HG02610 (cell line): Measurements from ENCODE around the gene ATP5F1D.

Source experiments
- ATAC-seq: cut with Tn5 transposase; IDR thresholded peaks from one replicate; pipeline ENCODE4 v1.9.1; 2021; ENCODE audit warnings: mild to moderate bottlenecking, moderate library complexity; ENCODE audit not compliant: unreplicated experiment

The ATP5F1D gene

DNA sequence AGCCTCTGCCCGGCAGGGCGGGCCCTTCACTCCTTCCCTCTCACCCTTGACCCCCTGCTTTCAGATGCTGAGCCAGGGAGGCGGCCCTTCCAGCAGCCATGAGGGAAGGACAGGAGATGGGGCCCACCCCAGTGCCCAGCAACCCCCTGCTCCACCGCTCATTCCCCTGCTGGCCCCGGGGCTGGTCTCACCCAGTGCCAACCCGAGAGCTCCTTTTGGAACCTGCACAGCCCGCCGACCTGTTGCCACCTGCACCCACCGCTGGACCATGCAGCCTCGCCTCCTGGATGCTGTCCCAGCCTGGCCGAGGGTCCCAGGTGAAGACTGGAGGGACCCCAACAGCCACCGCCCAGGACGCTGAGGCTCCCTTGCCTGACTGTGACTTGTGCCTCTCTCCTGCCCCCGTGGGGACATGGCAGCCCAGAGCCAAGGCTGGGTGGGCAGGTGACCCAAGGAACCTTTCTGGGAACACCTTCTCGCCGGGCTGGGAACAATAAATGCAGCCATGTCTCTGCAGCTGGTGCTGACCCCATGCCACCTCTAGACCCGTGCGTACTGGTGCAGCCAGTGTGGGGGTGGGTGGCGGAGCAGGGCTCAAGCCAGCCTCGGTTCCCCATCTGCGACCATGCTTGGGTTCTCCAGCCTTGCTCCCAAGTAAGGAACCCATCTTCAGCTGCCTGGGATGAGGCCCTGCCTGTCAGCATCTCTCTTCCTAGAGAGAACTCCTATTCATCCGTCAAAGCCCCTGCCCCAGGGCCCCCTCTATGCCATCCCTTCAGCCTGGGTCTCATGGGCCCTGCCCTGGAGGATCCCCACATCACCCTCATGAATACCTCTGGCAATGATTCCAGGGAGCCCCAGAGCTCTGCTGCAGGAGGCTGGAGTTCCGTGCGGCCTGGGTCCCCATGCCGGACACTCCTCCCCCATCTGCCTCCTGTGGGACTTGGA, 37.4 kb downstream of the ATP5F1D start:
- ATAC-seq, result no peak

DNA sequence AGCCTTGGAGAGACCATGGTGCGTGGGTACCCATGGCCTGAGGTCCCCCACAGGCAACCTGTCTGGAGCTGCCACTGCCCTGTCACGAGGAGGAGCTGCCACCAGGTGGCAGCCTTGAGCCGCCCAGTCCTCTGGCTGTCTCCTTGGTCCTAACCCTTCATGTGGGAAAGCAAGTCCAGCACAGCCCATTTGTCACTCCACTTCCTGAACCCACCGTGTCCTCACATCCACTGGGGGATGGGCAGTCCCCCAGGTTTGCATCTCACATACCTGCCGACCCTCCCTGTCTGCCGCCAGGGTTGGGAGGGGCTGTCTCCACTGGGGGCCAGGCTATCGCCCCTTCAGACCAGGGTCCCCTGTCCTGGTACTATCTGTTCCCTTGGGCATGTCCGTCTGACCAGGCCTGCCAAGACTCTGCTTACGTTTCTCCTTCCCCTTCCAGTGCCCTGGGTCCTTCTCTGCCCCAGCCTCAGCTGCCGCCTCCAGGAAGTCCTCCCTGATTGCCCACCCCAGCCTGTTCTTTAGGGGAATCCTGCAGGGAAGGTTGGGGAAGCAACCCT, 38.3 kb downstream of the ATP5F1D start:
- no peak for ATAC-seq

DNA sequence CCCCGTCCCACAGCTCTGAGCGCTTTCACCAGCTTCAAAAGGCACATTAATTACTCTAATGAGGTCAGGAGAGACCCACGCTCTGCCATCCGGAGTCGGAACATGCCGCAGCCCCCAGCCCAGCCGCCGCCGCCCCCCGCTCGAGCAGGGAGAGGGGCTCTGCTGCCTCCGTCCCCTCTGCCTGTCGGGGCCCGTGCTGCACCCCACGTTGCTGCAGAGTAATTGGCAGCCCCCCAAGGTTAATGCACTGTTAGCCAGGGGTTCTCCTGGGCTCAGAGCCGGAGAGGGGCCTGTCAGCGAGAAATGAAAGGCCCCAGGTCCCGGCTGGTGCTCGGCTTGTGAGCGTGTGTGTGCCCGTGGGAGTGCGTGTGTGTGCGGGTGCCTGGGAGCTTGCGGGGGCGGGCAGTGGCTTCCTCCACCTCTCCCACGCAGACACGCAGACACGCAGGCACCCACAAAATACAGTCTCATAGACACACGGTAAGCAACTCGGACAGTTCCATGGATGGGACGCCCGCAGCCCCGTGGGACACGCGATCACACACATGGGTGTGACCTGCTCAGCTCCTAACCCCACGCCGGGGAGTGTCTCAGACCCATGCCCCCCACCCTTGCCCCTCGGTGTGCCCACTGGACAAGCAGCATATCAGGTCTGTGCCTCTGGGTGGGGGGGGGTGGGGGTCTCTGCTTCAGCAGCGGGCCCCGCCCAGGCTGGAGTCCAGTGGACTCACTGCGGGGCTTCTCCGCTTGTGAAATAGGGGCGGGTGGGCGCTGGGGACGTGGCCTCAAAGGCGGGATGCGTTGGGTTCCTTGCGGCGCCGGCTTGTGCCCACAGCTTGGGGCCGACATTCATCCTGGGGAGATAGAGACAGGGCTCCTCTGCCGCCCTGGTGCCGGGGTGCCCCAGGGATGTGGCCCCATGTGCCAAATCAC, 39.4 kb downstream of the ATP5F1D start:
- ATAC-seq, result no peak

DNA sequence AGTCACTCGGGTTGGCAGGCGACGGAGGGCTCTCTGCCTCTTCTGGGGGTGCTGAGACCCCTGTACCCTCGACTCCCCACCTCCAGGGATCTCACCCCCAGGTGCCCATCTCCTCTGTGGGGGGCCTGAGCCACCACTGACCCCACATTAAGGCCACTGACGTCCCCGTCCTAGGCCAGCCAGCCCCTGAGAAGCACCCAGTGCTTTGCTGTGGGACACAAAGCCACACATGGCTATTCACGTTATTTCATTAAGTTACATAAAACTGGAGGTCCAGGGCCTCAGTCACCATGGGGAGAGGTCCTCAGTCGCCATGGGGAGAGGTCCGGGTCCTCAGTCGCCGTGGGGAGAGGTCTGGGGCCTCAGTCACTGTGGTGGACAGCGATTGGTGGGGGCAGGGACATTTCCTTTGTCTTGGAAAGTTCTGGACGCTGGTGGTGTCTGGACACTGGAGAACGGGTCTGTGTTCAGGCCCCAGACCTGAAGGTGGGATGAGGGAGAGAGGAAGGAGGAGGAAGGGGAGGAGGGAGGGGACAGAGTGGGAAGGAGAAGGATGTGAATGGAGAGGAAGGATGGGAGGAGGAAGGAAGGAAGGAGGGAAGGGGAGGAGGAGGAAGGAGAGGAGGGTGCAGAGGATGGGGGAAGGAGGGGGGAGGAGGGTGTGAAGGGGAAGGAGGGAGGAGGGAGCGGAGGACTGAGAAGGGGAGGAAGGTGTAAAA, 40.2 kb downstream of the ATP5F1D start:
- ATAC-seq, result no peak

DNA sequence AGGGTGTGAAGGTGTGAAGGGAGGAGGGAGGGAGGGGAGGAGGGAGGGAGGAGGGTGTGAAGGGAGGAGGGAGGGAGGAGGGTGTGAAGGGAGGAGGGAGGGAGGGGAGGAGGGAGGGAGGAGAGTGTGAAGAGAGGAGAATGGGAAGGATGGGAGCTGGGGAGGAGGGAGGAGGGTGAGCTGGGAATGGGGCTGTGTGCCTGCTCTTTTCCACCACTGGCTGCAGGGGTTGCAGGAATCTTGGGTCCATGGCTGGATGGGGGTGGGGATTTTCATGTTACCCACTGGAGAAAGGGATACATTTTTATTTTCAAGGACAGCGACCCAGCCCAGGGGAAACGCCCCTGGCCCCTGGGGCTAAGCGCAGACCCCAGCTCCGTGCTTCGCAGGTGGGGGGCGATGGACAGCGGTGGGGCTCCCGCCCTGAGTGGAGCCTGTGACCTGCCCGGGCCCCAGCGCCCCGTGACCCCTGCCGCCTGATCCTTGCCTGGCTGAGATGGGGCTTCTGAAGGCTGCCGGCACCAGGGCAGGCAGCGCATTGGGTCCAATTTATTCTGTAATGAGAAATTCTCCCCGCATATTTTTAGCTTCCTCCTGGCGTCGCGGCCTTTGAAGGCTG, 41.1 kb downstream of the ATP5F1D start:
- ATAC-seq, result no peak

DNA sequence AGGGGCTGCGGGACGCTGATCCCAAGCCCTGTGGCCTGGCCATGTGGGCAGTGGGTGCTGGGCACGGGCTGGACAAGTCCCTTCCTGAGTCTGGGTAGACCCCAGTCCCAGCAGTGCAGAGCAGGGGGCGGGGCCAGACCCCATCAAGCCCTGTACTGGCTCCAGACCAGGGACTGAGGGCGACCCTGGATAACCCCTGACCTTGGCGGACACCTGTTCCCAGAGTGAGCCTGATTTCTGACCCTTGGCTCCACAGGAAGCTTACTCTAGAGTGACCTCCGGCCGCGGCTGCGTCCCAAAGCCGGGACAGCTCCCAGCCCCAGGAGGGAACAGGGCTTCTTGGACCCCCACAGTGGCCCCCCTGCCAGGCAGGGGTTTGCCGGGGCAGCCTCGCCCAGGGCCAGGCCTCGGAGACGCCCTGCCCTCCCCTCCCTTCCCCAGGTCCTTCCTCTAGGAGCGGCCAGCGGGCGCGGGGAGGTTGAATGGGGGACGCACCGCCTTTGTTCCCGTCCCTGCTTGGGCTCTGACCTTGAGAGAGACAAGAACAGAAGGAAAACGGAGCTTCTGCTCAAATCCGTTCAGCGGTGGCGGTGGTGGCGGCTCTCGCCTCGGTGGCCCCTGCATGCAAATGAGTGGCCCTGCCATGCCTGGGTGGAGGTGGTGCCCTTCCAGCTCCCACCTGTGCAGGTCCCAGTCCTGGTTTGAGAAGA, 41.8 kb downstream of the ATP5F1D start:
- ATAC-seq, result no peak

DNA sequence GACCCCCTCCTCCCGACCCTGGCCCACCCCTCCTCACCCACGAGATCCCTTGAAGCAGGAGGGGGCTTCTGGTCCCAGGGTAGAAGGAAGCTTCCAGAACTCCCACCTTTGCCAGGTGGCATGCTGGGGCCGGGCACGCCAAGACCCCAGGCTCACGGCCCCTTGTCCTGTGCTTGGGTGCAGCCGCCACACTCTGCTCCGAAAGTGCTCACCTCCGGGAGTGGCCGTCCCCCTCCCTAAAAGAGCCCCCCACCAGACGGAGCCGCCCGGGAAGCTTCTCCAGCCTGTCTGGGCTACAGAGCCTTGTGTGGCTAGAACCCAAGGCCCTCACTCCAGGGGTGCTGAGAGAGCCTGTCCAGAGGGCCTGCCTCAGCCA, 42.4 kb downstream of the ATP5F1D start:
- ATAC-seq, result no peak

DNA sequence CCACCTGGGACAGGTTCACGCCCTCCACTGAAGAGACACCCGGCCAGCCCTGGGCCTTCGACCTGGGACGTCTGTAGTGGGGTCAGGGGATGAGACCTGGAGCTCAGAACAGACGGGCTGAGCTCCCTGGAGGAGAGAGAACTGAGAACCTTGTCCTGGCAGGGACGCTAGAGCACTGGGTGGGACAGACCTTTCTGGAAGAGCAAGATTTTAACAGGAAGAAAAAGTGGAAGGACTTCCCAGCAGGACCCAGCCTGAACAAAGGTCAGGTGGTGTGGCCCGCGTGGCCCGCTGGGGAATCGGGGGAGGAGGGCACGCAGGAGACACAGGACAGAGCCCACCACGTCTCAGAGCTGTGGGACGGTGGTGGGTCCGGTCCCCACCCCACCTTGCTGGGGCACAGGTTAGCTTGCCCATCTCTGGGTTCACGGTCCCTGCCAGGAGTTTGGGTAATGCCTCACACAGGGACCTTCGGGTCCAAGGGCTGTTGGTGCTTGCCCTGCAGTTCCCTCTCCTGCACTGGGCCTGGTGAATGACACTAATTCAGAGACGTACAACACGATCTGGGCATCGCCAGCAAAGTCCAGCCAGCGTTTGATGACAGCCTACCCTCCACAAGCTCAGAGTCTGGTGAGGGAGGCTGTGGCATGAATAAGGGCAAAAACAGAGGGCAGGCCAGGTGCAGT, 42.9 kb downstream of the ATP5F1D start:
- no peak for ATAC-seq

DNA sequence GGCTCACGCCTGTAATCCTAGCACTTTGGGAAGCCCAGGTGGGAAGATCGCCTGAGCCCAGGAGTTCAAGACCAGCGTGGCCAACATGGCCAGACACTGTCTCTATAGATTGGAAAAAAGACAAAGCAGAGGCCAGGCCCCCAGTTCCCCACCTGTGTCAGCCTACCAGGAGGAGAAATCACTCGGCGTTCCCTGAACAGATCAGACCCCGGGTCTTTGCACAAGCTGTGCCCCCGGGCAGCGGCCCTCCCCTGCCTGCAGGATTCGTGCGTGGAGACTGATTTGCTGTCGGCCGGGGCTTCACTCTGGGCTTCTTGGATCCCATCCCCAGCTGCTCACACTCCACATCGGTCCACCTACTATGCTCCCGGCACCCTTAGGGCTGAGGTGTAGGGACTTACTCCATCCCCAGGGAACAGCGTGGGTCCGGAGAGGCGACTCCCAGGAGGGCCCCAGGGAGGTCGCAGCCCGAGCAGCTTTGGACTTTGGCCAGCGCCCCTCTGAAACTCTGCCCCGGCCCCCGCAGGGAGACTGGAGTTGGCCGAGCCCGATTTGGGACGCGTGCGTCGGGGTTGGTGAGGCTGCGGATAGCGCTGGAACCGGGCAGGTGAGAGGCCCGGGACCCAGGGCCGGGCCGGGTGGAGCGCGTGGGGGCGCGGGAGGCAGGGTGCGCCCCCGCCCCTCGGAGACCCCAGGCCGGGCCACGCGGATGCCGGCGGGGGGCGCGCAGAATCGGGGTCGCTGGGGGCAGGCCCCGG, 43.6 kb downstream of the ATP5F1D start:
- no peak for ATAC-seq

DNA sequence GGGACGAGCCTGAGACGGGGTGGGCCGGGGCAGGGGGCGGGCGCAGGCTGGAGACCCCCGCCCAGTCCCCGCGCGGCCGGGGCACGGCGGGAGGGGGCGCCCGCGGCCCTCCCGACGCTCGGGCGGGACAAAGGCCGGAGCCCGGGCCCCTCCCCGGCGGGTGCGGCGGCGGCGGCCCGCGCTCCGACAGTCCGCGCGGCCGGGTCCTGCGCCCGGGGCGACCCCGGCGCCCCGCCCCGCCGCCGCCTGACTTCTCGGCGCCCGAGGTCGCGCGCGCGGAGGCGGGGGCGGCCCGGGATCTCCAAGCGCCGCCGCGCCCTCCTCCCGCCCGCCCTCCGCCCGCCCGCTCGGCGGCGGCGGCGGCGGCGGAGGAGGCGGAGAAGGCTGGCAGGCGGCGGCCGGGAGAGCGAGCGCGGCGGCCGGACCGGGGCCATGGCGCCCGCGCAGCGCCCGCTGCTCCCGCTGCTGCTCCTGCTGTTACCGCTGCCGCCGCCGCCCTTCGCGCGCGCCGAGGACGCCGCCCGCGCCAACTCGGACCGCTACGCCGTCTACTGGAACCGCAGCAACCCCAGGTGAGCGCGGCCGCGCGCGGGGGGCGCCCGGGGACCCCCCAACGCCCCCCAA, 44.3 kb downstream of the ATP5F1D start, which contains the start of gene EFNA2:
Gene EFNA2 (plus strand): TSS at position 137 of the 624 bp plus-strand sequence. CDS start 296 bp downstream, at position 433.
- ATAC-seq, result no peak

DNA sequence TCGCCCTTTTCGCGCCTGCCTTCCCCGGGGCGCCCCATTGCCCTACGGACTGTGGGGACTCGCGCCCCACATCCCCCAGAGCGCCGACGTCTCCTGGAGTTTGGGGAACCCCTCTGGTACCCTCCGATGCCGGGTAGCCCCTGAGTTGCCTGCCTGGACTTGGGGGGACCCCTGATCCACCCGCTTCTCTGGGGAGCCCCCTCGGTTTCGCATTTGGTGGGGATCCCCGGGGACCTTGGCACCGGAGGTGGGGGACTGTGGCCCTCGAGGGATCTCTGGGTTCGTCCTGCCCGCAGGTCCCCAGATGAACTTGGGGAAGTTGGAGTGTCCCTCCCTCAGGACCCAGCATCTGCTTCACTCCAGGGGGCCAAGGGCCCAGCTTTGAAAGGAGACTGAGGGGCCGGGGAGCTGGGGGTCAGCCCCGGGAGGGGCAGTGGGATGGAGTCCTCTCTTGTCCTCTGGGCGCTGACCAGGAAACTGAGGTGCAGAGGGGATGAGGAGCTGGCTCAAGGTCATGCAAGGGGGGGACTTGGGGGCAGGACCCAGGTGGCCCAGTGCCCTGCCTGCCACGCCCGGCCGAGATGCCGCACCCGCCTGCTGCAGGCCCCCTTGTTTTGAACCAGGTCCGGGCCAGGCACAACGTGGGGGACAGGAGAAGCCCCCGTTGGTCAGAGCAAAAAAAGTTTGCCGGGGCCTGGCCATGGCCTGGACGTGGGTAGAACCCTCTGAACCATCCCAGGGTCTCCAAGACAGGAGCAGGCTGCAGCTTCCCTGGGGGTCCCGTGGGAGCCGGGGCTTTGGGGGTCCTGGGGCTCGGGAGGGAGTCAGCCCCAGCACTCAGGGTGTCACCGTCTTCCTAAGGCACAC, 45.2 kb downstream of the ATP5F1D start:
- ATAC-seq, result no peak

DNA sequence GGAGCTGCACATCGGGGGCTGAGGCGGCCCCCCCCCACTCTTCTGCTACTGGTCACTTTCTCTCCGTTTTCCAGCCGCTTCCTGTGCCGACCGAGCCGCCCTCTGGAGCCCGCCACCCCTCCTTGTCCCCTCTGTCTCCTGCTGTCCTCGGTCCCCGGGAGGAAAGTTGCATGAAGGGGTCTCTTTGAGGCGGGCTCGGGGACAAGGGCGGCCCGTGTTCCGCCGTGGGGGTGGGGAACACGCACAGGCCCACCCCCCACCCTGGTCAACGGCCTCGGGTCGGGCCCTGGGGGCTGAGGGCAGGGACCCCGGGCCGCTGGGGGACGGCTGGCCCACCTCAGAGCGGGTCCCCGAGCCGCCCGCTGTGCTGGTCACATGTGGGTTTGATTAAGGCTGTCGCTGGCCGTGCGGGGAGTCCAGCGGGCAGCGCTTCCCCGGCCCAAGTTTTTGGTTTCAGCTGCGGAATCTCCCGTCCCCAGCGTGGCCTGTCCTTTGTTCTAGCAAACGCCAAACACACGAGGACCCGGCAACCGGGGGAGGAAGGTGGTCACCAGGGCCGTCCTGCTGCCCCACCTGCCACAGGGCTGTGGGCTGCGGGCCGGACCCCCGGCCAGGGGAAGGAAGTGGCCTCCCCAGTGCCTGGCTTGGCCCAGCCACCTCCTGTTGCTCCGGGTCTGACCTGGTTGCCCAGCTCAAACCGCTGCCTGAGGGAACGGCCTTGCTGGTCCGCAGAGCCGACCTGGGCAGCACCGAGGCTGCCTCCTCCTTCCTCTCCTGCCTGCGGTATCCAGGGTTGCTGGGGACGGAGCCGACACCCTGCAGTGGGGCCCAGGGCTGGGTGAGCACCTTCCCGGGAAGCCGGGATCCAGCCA, 46.0 kb downstream of the ATP5F1D start:
- no peak for ATAC-seq

DNA sequence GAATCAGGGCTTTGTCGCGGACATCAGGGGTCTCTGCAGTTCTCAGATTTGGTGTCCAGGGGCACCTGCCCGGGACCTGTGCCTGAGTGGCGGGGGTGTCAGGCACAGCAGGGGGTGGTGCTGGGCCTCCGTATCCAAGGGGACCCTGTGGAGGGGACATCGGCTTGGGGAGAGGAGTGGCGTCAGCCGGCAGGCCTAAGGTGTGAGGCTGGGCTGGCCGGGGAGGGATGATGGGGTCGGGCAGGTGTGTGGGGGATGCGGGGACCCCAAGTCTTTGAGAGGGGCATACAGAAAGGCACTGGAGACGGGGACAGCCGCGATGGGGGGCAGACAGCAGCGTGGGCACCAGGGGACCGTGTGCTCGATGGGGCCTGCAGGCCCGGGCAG, 46.7 kb downstream of the ATP5F1D start:
- no peak for ATAC-seq

DNA sequence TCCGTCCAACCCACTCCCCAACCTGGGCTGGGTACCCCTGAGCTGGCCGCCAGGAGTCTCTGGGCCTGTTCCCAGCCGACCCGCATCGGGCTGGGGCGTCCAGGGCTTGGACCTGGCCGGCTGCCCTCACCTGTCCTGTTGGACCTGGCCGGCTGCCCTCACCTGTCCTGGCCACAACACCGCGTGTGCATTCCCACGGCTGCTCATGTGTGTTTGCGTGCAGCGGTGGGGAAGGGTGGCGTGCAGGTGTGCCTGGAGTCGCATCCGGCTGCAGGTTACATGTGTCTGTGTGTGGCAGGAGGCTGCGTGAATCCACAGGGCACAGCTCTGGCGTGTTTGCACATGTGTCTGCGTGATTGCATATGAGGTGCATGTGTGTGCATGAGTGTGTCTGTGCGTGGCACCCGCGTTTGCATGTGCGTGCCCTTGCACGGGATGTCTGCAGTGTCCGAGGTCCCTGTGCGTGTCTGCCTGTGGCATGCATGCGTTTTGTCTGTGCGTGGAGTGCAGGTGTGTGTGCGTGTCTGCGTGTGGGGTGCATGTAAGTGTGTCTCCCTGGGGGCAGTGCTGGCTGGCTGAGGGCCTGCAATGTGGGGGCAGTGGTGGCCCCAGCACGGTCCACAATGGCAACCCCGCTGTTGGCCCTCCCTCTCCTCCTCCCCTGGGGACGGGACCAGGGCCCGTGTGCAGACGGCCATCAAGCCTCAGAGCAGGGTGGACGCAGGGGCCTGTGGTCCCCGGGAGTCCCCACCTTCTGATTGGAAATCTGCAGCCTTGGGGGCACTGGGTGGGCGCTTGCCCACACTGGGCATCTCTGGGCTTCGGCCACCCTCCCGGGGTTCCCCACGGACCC, 47.5 kb downstream of the ATP5F1D start:
- no peak for ATAC-seq

DNA sequence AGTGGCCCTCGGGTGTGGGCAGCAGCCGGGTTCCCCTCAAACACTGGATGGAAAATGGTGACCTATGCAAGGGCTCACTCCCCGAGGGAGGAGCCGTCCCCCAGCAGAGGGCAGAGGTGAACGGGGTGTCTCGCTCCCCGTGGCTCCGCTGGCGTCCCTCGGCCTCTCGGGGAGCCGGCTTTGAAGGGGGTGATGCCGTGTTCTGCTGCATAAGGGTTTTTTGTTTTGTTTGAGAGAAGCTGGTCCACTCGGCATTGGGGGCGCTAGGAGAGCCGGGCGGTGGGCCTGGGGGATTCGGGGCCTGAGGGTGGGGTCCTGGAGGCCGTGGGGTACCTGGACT, 48.1 kb downstream of the ATP5F1D start:
- ATAC-seq, result no peak
